ENCODE data around the gene SF3B2.
A peak's percentile ranks its signal among the peaks of the same experiment; 100 is the strongest.
"Not testable (repeated sequence)": the region's sequence is repeated elsewhere in the genome, so short reads cannot be mapped to it uniquely, and the experiment has no call there.

The SF3B2 gene

GRCh38 chr11:66070604-66071380 lies 18.6 kb downstream of the SF3B2 start:
- Histone ChIP-seq H3K9ac (ENCODE audit: low read length) (peak overlapping the region; percentile 42), H3K4me3 (ENCODE audit: low read depth in 1 of 2, low read length in 2 of 2) (peak overlapping the region; percentile 72 to 90), H3K36me3 (ENCODE audit: insufficient read depth, low read length) (peaks cover 38% of the 10 kb centered on the region), H3K27ac (ENCODE audit: low read depth, low read length) (peak overlapping the region; percentile 76), H3K4me1 (ENCODE audit: insufficient read depth, low read length) (peaks cover 34% of the 10 kb centered on the region), H3K27me3 (ENCODE audit: control insufficient read depth in 1 of 2, insufficient read depth in 2 of 2, low read length in 2 of 2) (no peaks in the 10 kb centered on the region), H3K9me3 (ENCODE audit: low read length) (no peaks in the 10 kb centered on the region)

DNA sequence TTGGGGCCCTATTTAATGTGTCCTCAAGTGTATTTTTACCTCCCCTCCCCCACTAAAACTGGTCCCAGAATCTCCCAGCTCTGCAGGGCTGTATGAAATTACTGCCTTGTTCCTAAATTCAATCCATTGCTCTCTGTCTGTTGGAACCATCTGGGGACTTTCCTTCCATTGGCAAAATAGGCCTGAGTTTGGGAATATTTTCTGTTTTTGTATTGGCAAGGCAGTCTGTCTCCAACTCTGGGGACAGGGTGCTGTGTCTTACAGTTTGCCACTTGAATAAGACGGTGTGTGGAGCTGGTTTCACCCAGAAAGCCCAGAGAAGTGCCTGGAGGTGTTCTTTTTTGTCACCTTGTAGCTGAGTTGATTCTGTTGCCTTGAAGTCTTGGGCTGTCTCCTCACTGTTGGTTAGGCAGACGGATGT lies 19.2 kb downstream of the SF3B2 start:
- peak overlapping the region; percentile 42 for H3K9ac ChIP-seq (ENCODE audit: low read length)
- peak overlapping the region; percentile 72 to 90 for H3K4me3 ChIP-seq (ENCODE audit: low read depth in 1 of 2, low read length in 2 of 2)
- no peaks in the 10 kb centered on the region for H3K27me3 ChIP-seq (ENCODE audit: control insufficient read depth in 1 of 2, insufficient read depth in 2 of 2, low read length in 2 of 2)
- H3K4me1 ChIP-seq (ENCODE audit: insufficient read depth, low read length), result peaks cover 34% of the 10 kb centered on the region
- H3K9me3 ChIP-seq (ENCODE audit: low read length), result no peaks in the 10 kb centered on the region
- peak overlapping the region; percentile 76 for H3K27ac ChIP-seq (ENCODE audit: low read depth, low read length)
- H3K36me3 ChIP-seq (ENCODE audit: insufficient read depth, low read length), result peaks cover 35% of the 10 kb centered on the region

GRCh38 chr11:66072081-66072480 lies 19.9 kb downstream of the SF3B2 start:
- no peaks in the 10 kb centered on the region for H3K9me3 ChIP-seq (ENCODE audit: low read length)
- H3K4me1 ChIP-seq (ENCODE audit: insufficient read depth, low read length), result peaks cover 34% of the 10 kb centered on the region
- H3K36me3 ChIP-seq (ENCODE audit: insufficient read depth, low read length), result peaks cover 28% of the 10 kb centered on the region
- no peak overlapping the region for H3K4me3 ChIP-seq (ENCODE audit: low read depth in 1 of 2, low read length in 2 of 2)
- H3K27me3 ChIP-seq (ENCODE audit: control insufficient read depth in 1 of 2, insufficient read depth in 2 of 2, low read length in 2 of 2), result no peaks in the 10 kb centered on the region
- no peak overlapping the region for H3K27ac ChIP-seq (ENCODE audit: low read depth, low read length)
- no peak overlapping the region for H3K9ac ChIP-seq (ENCODE audit: low read length)

DNA sequence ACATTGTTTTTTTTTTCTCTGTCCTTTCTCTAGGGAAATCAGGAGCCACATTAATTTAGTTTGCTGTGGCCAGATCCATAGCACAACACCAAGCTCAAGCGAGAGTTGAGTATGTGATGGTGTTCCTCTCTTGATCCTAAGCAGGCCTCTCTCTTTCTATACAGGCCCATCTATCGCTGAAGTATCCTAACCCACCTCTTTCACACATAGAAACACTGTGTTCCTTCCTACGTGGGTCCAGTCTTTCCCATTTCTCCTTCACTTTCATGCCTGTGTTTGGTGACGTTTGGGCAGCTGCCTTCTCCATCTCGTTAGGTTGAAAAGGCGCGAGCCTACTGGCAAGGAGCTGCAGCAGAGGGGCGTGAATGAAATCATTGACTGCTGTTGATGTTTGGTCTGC lies 20.4 kb downstream of the SF3B2 start:
- Histone ChIP-seq H3K9ac (ENCODE audit: low read length) (no peak overlapping the region), H3K4me3 (ENCODE audit: low read depth in 1 of 2, low read length in 2 of 2) (no peak overlapping the region), H3K9me3 (ENCODE audit: low read length) (no peaks in the 10 kb centered on the region), H3K36me3 (ENCODE audit: insufficient read depth, low read length) (peaks cover 24% of the 10 kb centered on the region), H3K4me1 (ENCODE audit: insufficient read depth, low read length) (peaks cover 34% of the 10 kb centered on the region), H3K27me3 (ENCODE audit: control insufficient read depth in 1 of 2, insufficient read depth in 2 of 2, low read length in 2 of 2) (no peaks in the 10 kb centered on the region), H3K27ac (ENCODE audit: low read depth, low read length) (no peak overlapping the region)

DNA sequence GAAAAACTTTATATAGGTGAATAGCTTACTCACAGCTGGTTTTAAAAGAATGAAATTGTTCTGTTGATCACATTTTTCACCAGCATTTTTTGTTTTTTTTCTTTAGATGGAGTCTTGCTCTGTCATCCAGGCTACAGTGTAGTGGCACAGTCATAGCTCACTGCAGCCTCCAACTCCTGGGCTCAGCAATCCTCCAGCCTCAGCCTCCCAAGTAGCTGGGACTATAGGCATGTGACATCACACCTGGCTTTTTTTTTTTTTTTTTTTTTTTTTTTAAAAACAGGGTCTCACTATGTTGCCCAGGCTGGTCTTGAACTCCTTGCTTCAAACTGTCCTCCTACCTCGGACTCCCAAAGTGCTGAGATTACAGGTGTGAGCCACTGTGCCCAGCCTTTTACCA lies 21.5 kb downstream of the SF3B2 start:
- H3K9me3 ChIP-seq (ENCODE audit: low read length), result no peaks in the 10 kb centered on the region
- H3K4me1 ChIP-seq (ENCODE audit: insufficient read depth, low read length), result peaks cover 24% of the 10 kb centered on the region
- peaks cover 12% of the 10 kb centered on the region for H3K36me3 ChIP-seq (ENCODE audit: insufficient read depth, low read length)
- H3K9ac ChIP-seq (ENCODE audit: low read length), result no peak overlapping the region
- no peaks in the 10 kb centered on the region for H3K27me3 ChIP-seq (ENCODE audit: control insufficient read depth in 1 of 2, insufficient read depth in 2 of 2, low read length in 2 of 2)
- no peak overlapping the region for H3K4me3 ChIP-seq (ENCODE audit: low read depth in 1 of 2, low read length in 2 of 2)
- no peak overlapping the region for H3K27ac ChIP-seq (ENCODE audit: low read depth, low read length)

DNA sequence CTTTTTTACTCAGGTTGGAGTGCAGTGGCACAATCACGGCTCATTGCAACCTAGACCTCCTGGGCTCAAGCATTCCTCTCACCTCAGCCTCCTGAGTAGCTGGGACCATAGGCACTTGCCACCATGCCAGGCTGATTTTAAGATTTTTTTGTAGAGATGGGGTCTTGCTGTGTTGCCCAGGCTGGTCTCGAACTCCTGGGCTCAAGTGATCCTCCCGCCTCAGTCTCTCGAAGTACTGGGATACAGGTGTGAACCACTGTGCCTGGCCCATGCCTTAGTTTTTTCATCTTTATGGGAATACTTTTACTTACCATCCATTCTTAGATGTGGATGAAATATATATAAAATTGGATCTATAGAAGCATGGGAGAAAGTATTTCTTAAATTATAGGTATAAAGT lies 23.1 kb downstream of the SF3B2 start:
- Histone ChIP-seq H3K4me1 (ENCODE audit: insufficient read depth, low read length) (peaks cover 20% of the 10 kb centered on the region), H3K4me3 (ENCODE audit: low read depth in 1 of 2, low read length in 2 of 2) (no peak overlapping the region), H3K27ac (ENCODE audit: low read depth, low read length) (no peak overlapping the region), H3K9ac (ENCODE audit: low read length) (no peak overlapping the region), H3K9me3 (ENCODE audit: low read length) (no peaks in the 10 kb centered on the region), H3K36me3 (ENCODE audit: insufficient read depth, low read length) (peaks cover 6% of the 10 kb centered on the region), H3K27me3 (ENCODE audit: control insufficient read depth in 1 of 2, insufficient read depth in 2 of 2, low read length in 2 of 2) (no peaks in the 10 kb centered on the region)

DNA sequence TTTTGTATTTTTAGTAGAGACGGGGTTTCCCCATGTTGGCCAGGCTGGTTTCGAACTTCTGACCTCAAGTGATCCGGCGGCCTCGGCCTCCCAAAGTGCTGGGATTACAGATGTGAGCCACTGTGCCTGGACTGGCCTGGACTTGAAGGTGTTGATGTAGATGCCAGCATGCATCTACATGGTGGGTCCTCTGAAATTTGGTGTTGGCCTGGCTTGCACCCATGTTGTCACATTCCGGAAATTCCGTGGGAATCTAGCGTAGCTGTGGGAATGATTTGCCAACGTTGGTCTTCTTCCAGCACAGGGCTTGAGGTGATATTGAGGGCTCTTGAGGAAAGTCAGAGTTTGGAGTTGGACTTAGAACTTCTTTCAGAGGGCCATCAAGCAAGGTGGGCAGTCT lies 24.4 kb downstream of the SF3B2 start:
- Histone ChIP-seq H3K36me3 (ENCODE audit: insufficient read depth, low read length) (peaks cover 6% of the 10 kb centered on the region), H3K4me3 (ENCODE audit: low read depth in 1 of 2, low read length in 2 of 2) (no peak overlapping the region), H3K27me3 (ENCODE audit: control insufficient read depth in 1 of 2, insufficient read depth in 2 of 2, low read length in 2 of 2) (no peaks in the 10 kb centered on the region), H3K4me1 (ENCODE audit: insufficient read depth, low read length) (peaks cover 27% of the 10 kb centered on the region), H3K9me3 (ENCODE audit: low read length) (no peaks in the 10 kb centered on the region), H3K9ac (ENCODE audit: low read length) (no peak overlapping the region), H3K27ac (ENCODE audit: low read depth, low read length) (no peak overlapping the region)

DNA sequence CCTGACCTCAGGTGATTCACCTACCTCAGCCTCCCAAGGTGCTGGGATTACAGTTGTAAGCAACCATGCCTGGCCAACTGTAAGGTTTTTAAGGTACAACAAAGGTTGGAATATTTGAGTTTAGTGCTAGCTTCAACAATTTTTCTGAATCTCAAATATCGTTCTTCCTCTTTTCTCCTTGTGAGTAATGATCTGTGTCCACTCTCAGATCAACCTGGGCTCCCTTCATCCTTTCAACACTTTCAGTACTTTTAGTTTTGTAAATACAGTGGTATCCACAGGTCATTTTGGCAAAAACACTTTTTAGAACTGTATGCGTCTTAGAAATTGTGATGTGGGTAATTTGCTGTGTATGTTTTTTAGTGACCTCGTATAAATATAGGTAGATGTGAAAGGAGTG lies 25.8 kb downstream of the SF3B2 start:
- no peak overlapping the region for H3K9ac ChIP-seq (ENCODE audit: low read length)
- no peaks in the 10 kb centered on the region for H3K9me3 ChIP-seq (ENCODE audit: low read length)
- no peak overlapping the region for H3K27ac ChIP-seq (ENCODE audit: low read depth, low read length)
- H3K36me3 ChIP-seq (ENCODE audit: insufficient read depth, low read length), result peaks cover 6% of the 10 kb centered on the region
- H3K4me1 ChIP-seq (ENCODE audit: insufficient read depth, low read length), result peaks cover 22% of the 10 kb centered on the region
- H3K4me3 ChIP-seq (ENCODE audit: low read depth in 1 of 2, low read length in 2 of 2), result no peak overlapping the region
- H3K27me3 ChIP-seq (ENCODE audit: control insufficient read depth in 1 of 2, insufficient read depth in 2 of 2, low read length in 2 of 2), result no peaks in the 10 kb centered on the region

- not testable (repeated sequence) for H3K27me3 ChIP-seq (ENCODE audit: control insufficient read depth in 1 of 2, insufficient read depth in 2 of 2, low read length in 2 of 2)
- H3K4me1 ChIP-seq (ENCODE audit: insufficient read depth, low read length), result peaks cover 33% of the 10 kb centered on the region
These were observed 26.8 kb downstream of the SF3B2 start for GRCh38 chr11:66078949-66079348.

DNA sequence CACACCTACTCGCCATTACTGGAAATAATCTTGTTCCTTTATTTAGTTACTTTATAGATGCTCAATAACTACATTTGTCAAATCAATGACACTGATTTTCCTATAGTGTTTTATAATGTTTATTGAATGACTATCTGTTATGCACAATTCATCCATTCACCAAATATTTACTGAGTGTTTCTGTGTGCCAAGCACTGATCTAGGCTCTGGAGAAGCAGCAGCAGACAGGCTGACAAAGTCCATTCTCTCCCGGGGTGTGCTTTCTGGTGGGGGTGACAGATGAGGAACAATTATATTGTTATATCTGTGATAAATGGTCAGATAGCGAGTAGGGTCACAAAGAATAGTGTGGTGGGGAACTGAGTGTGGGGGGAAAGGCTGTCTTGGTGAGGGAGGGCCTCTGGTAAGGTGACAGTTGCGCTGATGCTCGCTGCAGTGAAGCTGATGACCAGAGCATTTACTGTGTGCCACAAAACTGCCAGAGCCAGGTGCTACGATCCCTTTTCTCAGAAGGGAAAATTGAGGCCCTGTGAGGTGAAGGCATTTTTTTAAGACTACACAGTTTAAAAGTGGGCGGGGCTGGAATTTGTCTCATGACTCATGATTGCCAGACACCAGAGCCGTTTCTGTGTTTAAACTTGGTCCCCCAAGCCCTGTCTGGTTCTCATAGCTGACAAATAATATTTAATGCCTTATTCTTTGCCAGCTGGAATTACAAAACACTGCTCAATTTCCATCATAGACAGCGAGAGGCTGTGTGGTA lies 28.1 kb downstream of the SF3B2 start:
- Histone ChIP-seq H3K36me3 (ENCODE audit: insufficient read depth, low read length) (no peaks in the 10 kb centered on the region), H3K27ac (ENCODE audit: low read depth, low read length) (no peak overlapping the region), H3K4me1 (ENCODE audit: insufficient read depth, low read length) (peaks cover 37% of the 10 kb centered on the region), H3K9ac (ENCODE audit: low read length) (peak overlapping the region; percentile 8), H3K4me3 (ENCODE audit: low read depth in 1 of 2, low read length in 2 of 2) (no peak overlapping the region), H3K9me3 (ENCODE audit: low read length) (no peaks in the 10 kb centered on the region), H3K27me3 (ENCODE audit: control insufficient read depth in 1 of 2, insufficient read depth in 2 of 2, low read length in 2 of 2) (no peaks in the 10 kb centered on the region)

More at GRCh38 chr11:66078949-66079348, 26.8 kb downstream of the SF3B2 start:
- not testable (repeated sequence) for H3K4me3 ChIP-seq (ENCODE audit: low read depth in 1 of 2, low read length in 2 of 2); H3K9ac ChIP-seq (ENCODE audit: low read length); H3K27ac ChIP-seq (ENCODE audit: low read depth, low read length); H3K36me3 ChIP-seq (ENCODE audit: insufficient read depth, low read length); H3K9me3 ChIP-seq (ENCODE audit: low read length)

- no peak overlapping the region for H3K27ac ChIP-seq (ENCODE audit: low read depth, low read length)
- H3K9me3 ChIP-seq (ENCODE audit: low read length), result no peaks in the 10 kb centered on the region
- no peaks in the 10 kb centered on the region for H3K27me3 ChIP-seq (ENCODE audit: control insufficient read depth in 1 of 2, insufficient read depth in 2 of 2, low read length in 2 of 2)
- H3K4me1 ChIP-seq (ENCODE audit: insufficient read depth, low read length), result peaks cover 37% of the 10 kb centered on the region
- no peak overlapping the region for H3K9ac ChIP-seq (ENCODE audit: low read length)
- no peaks in the 10 kb centered on the region for H3K36me3 ChIP-seq (ENCODE audit: insufficient read depth, low read length)
- no peak overlapping the region for H3K4me3 ChIP-seq (ENCODE audit: low read depth in 1 of 2, low read length in 2 of 2)
These were observed 29.3 kb downstream of the SF3B2 start for GRCh38 chr11:66081505-66081904.
